Astrocyte (in vitro differentiated cells and primary cell): ENCODE results near the gene MT1H.

Source experiments
- CTCF ChIP-seq: IDR thresholded peaks from 2 replicates; pipeline ENCODE4 v1.5.1; 2011; ENCODE audit warnings: low read depth, mild to moderate bottlenecking, inconsistent platforms, low read length, moderate library complexity; ENCODE audit not compliant: insufficient read depth
- EZH2 ChIP-seq: IDR thresholded peaks from 2 replicates; pipeline ENCODE4 v1.6.1; 2012; ENCODE audit warnings: mild to moderate bottlenecking, low read length, inconsistent platforms; ENCODE audit not compliant: insufficient read depth

GRCh38 chr16:56679078-56679730, 9.6 kb downstream of the MT1H start:
- no peak for TF ChIP-seq CTCF
- no peak for TF ChIP-seq EZH2
